Liver (tissue), 9 donors: ENCODE results near the gene PER2. TPM values are rescaled to one million over a fixed set of nuclear protein-coding genes. Genes with fewer than 3 reads are reported as not detected.
A peak's percentile ranks its signal among the peaks of the same experiment; 100 is the strongest.

ENCODE experiments used
- DNase-seq: peaks from one replicate; pipeline ENCODE4 v3.0.0-alpha.2; 2017; ENCODE audit warnings: low spot score
- H3K27ac ChIP-seq, 2 donors: one replicate each; pipeline ENCODE4 v1.7.0; 2013; ENCODE audit warnings: inconsistent platforms in 2 of 2, low read length in 2 of 2, control low read depth in 1 of 2, low read depth in 1 of 2, mild to moderate bottlenecking in 1 of 2
- H3K27me3 ChIP-seq, 4 donors: one replicate each; pipeline versions ENCODE4 v1.6.1 to v1.7.0; 2013; ENCODE audit warnings: low read length in 3 of 4, inconsistent platforms in 1 of 4, mild to moderate bottlenecking in 1 of 4, moderate library complexity in 1 of 4; ENCODE audit not compliant: control insufficient read depth in 4 of 4, insufficient read depth in 4 of 4
- H3K36me3 ChIP-seq, 4 donors: one replicate each; pipeline versions ENCODE4 v1.6.1 to v1.7.0; 2013; ENCODE audit warnings: low read length in 3 of 4, mild to moderate bottlenecking in 3 of 4, low read depth in 1 of 4, moderate library complexity in 1 of 4; ENCODE audit not compliant: control insufficient read depth in 4 of 4, insufficient read depth in 3 of 4
- H3K4me1 ChIP-seq, 4 donors: one replicate each; pipeline versions ENCODE4 v1.6.1 to v1.7.0; 2013; ENCODE audit warnings: low read length in 3 of 4, mild to moderate bottlenecking in 3 of 4, moderate library complexity in 1 of 4; ENCODE audit not compliant: control insufficient read depth in 4 of 4, insufficient read depth in 4 of 4
- H3K4me3 ChIP-seq, 3 donors: one replicate each; pipeline versions ENCODE4 v1.6.1 to v1.7.0; 2013; ENCODE audit warnings: low read length in 3 of 3, control low read depth in 1 of 3, low read depth in 1 of 3, mild to moderate bottlenecking in 1 of 3
- H3K9ac ChIP-seq, 2 donors: one replicate each; pipeline ENCODE4 v1.7.0; 2013; ENCODE audit warnings: low read length in 2 of 2, mild to moderate bottlenecking in 2 of 2, moderate library complexity in 2 of 2, control low read depth in 1 of 2, low read depth in 1 of 2
- H3K9me3 ChIP-seq, 4 donors: one replicate each; pipeline versions ENCODE4 v1.6.1 to v1.7.0; 2013; ENCODE audit warnings: low read length in 3 of 4; ENCODE audit not compliant: control insufficient read depth in 4 of 4
- EGR1 ChIP-seq, 2 donors: IDR thresholded peaks; 2 replicates each; pipeline ENCODE4 v1.6.1; 2016 to 2018; ENCODE audit warnings: antibody characterized with exemption in 2 of 2, low read depth in 2 of 2
- FOXA1 ChIP-seq: IDR thresholded peaks from 2 replicates; pipeline ENCODE4 v1.6.1; 2016; ENCODE audit warnings: antibody characterized with exemption
- FOXA2 ChIP-seq: IDR thresholded peaks from 2 replicates; pipeline ENCODE4 v1.6.1; 2016; ENCODE audit warnings: antibody characterized with exemption
- GABPA ChIP-seq, 2 donors: IDR thresholded peaks in 1 of 2; conservative IDR thresholded peaks in 1 of 2; 2 replicates each; pipeline ENCODE4 v1.6.1; 2016; ENCODE audit warnings: antibody characterized with exemption in 2 of 2, mild to moderate bottlenecking in 1 of 2, moderate library complexity in 1 of 2
- HNF4A ChIP-seq, 2 donors: conservative IDR thresholded peaks; 2 replicates each; pipeline ENCODE4 v1.6.1; 2016; ENCODE audit warnings: antibody characterized with exemption in 2 of 2, mild to moderate bottlenecking in 2 of 2
- HNF4G ChIP-seq: IDR thresholded peaks from 2 replicates; pipeline ENCODE4 v1.6.1; 2016; ENCODE audit warnings: antibody characterized with exemption
- JUND ChIP-seq, 2 donors: IDR thresholded peaks; 2 replicates each; pipeline ENCODE4 v1.6.1; 2016; ENCODE audit warnings: antibody characterized with exemption in 2 of 2
- NR2F2 ChIP-seq: IDR thresholded peaks from 2 replicates; pipeline ENCODE4 v1.6.1; 2016; ENCODE audit warnings: antibody characterized with exemption
- RAD21 ChIP-seq, 2 donors: IDR thresholded peaks; 2 replicates each; pipeline ENCODE4 v1.6.1; 2016; ENCODE audit warnings: antibody characterized with exemption in 2 of 2, mild to moderate bottlenecking in 2 of 2
- RXRA ChIP-seq, 2 donors: IDR thresholded peaks; 2 replicates each; pipeline ENCODE4 v1.6.1; 2017 to 2018; ENCODE audit warnings: antibody characterized with exemption in 2 of 2, mild to moderate bottlenecking in 1 of 2
- SP1 ChIP-seq: IDR thresholded peaks from 2 replicates; pipeline ENCODE4 v1.6.1; 2018; ENCODE audit warnings: antibody characterized with exemption, mild to moderate bottlenecking
- TAF1 ChIP-seq: conservative IDR thresholded peaks from 2 replicates; pipeline ENCODE4 v1.6.1; 2016; ENCODE audit warnings: antibody characterized with exemption, mild to moderate bottlenecking
- YY1 ChIP-seq: IDR thresholded peaks from 2 replicates; pipeline ENCODE4 v1.6.1; 2016; ENCODE audit warnings: antibody characterized with exemption, mild to moderate bottlenecking
- WGBS: extraction: QIAGEN DNeasy Blood & Tissue Kit; methylation state at CpG from one replicate; pipeline ENCODE4 v1.1.7; 2013; 5-methylcytosine and 5-hydroxymethylcytosine counted together
- polyA plus RNA-seq, 2 donors: library from polyadenylated mRNA; stranded (reverse) in 1 of 2; unstranded in 1 of 2; fragments of 200-250 nt in 1 of 2; fragments of >200 nt in 1 of 2; fragmentation: Nextera tagmentation in 1 of 2; extraction: Ambion mirVana in 1 of 2; gene quantifications; one replicate each; pipeline versions ENCODE4 v1.2.1 to v1.2.3, GENCODE V29; 2013 to 2015
- total RNA-seq, 2 donors: library from RNA; depleted of rRNA; stranded (reverse); fragments of >200 nt; gene quantifications; one replicate each; pipeline ENCODE4 v1.2.3, GENCODE V29; 2014
- TF ChIP-seq, protein P1 (sequence below): fragments of 150-350 bp; IDR thresholded peaks from 2 replicates; pipeline ENCODE4 v1.5.1; 2017; ENCODE audit warnings: improper control_type of control experiment, low read depth, low read length; ENCODE audit not compliant: missing input control
- TF ChIP-seq, protein P2 (sequence below): IDR thresholded peaks from 2 replicates; pipeline ENCODE4 v1.6.1; 2016; ENCODE audit warnings: antibody characterized with exemption
- TF ChIP-seq, protein P3 (sequence below): IDR thresholded peaks from 2 replicates; pipeline ENCODE4 v1.6.1; 2016; ENCODE audit warnings: antibody characterized with exemption
- TF ChIP-seq, protein P4 (sequence below): IDR thresholded peaks from 2 replicates; pipeline ENCODE4 v1.6.1; 2016; ENCODE audit warnings: antibody characterized with exemption, mild to moderate bottlenecking
- TF ChIP-seq, protein P5 (sequence below): IDR thresholded peaks from 2 replicates; pipeline ENCODE4 v1.6.1; 2016; ENCODE audit warnings: antibody characterized with exemption
- donor health status: healthy.
- donor health status: healthy.
- donor health status: healthy.
- donor health status: healthy.
- donor health status: healthy.

The PER2 gene
- total and polyA plus RNA-seq, 4 donors, result 1.1 to 12.5 (median 4.1) TPM

DNA sequence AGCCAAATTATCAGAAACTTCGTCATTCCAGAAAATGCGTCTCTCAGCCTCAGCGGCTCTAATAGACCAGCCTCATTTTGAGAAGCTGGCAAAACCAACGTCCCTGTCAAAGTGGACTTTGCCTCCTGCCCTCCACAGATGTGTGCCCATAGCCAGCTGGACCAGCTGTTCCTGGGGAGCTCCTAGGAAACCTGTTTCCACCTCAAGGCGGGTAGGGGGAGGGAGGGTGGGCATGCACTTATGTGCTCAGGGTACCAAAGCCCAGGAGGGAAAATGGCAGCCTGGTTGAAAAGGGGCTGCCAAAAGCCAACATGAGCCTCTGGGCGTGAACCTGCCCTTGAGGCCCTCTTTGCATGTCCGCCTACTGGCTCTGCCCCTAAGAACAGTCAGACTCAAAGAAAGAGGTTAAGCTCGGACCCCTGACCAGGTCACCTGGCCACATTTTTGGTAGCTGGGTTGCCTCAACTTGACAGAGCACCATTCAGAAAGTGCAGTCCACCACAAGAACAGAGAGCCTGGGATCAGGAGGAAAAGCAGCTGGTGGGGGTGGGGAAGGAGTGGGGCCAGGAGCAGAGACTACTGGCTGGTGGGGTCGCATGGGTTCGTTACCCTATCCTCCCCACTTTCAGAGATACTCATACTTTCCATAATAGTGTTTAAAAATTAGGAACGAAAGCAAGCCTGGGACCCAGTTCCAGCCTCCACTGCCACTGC is 3.5 kb downstream of the PER2 start:
- H3K4me1 ChIP-seq, result peaks cover 24 to 52% (median 38%) of the 10 kb centered on the region in 4 donors
- H3K9me3 ChIP-seq, result no peaks in the 10 kb centered on the region
- no peak for DNase-seq
- H3K27ac ChIP-seq, result peak overlapping the region; percentile 92 to 99
- WGBS, result 52% methylated on average over 11 of the region's 11 CpGs
- H3K4me3 ChIP-seq, result no peak overlapping the region
- H3K9ac ChIP-seq, result peak overlapping the region; percentile 55 to 73
- H3K27me3 ChIP-seq, result no peaks in the 10 kb centered on the region
- TF ChIP-seq FOXA1 (no peak), YY1 (peak; percentile 80), NR2F2 (no peak), HNF4G (peak; percentile 84), SP1 (peak; percentile 81), FOXA2 (no peak), HNF4A (conservative IDR thresholded peaks at IDR 0.05) (peak; percentile 91 to 92), RXRA (IDR thresholded peaks at IDR 0.05) (peak in 1 of 2 donors; percentile 39), GABPA (IDR thresholded peaks at IDR 0.05 in 1 of 2, conservative IDR thresholded peaks at IDR 0.05 in 1 of 2) (no peak), JUND (IDR thresholded peaks at IDR 0.05) (no peak), RAD21 (IDR thresholded peaks at IDR 0.05) (no peak), TAF1 (no peak), EGR1 (IDR thresholded peaks at IDR 0.05; ENCODE audit: low read depth in 2 of 2) (no peak)
- TF ChIP-seq, protein P1, sequence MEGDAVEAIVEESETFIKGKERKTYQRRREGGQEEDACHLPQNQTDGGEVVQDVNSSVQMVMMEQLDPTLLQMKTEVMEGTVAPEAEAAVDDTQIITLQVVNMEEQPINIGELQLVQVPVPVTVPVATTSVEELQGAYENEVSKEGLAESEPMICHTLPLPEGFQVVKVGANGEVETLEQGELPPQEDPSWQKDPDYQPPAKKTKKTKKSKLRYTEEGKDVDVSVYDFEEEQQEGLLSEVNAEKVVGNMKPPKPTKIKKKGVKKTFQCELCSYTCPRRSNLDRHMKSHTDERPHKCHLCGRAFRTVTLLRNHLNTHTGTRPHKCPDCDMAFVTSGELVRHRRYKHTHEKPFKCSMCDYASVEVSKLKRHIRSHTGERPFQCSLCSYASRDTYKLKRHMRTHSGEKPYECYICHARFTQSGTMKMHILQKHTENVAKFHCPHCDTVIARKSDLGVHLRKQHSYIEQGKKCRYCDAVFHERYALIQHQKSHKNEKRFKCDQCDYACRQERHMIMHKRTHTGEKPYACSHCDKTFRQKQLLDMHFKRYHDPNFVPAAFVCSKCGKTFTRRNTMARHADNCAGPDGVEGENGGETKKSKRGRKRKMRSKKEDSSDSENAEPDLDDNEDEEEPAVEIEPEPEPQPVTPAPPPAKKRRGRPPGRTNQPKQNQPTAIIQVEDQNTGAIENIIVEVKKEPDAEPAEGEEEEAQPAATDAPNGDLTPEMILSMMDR, result no peak
- TF ChIP-seq, protein P2, sequence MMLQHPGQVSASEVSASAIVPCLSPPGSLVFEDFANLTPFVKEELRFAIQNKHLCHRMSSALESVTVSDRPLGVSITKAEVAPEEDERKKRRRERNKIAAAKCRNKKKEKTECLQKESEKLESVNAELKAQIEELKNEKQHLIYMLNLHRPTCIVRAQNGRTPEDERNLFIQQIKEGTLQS, result no peak
- TF ChIP-seq, protein P3, sequence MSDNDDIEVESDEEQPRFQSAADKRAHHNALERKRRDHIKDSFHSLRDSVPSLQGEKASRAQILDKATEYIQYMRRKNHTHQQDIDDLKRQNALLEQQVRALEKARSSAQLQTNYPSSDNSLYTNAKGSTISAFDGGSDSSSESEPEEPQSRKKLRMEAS, result no peak
- TF ChIP-seq, protein P4, sequence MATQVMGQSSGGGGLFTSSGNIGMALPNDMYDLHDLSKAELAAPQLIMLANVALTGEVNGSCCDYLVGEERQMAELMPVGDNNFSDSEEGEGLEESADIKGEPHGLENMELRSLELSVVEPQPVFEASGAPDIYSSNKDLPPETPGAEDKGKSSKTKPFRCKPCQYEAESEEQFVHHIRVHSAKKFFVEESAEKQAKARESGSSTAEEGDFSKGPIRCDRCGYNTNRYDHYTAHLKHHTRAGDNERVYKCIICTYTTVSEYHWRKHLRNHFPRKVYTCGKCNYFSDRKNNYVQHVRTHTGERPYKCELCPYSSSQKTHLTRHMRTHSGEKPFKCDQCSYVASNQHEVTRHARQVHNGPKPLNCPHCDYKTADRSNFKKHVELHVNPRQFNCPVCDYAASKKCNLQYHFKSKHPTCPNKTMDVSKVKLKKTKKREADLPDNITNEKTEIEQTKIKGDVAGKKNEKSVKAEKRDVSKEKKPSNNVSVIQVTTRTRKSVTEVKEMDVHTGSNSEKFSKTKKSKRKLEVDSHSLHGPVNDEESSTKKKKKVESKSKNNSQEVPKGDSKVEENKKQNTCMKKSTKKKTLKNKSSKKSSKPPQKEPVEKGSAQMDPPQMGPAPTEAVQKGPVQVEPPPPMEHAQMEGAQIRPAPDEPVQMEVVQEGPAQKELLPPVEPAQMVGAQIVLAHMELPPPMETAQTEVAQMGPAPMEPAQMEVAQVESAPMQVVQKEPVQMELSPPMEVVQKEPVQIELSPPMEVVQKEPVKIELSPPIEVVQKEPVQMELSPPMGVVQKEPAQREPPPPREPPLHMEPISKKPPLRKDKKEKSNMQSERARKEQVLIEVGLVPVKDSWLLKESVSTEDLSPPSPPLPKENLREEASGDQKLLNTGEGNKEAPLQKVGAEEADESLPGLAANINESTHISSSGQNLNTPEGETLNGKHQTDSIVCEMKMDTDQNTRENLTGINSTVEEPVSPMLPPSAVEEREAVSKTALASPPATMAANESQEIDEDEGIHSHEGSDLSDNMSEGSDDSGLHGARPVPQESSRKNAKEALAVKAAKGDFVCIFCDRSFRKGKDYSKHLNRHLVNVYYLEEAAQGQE, result peak; percentile 43
- TF ChIP-seq, protein P5, sequence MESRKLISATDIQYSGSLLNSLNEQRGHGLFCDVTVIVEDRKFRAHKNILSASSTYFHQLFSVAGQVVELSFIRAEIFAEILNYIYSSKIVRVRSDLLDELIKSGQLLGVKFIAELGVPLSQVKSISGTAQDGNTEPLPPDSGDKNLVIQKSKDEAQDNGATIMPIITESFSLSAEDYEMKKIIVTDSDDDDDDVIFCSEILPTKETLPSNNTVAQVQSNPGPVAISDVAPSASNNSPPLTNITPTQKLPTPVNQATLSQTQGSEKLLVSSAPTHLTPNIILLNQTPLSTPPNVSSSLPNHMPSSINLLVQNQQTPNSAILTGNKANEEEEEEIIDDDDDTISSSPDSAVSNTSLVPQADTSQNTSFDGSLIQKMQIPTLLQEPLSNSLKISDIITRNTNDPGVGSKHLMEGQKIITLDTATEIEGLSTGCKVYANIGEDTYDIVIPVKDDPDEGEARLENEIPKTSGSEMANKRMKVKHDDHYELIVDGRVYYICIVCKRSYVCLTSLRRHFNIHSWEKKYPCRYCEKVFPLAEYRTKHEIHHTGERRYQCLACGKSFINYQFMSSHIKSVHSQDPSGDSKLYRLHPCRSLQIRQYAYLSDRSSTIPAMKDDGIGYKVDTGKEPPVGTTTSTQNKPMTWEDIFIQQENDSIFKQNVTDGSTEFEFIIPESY, result no peak
- H3K36me3 ChIP-seq, result no peaks in the 10 kb centered on the region
